ENCODE measurements around the gene C20orf96. TPM values are rescaled to one million over a fixed set of nuclear protein-coding genes. Genes with fewer than 3 reads are reported as not detected.

C20orf96 gene
- total and polyA plus RNA-seq, 2 donors (not counting 3 experiments of a cell fraction or from before 2014, with no cell fraction given): 17.0 to 17.2 TPM

DNA sequence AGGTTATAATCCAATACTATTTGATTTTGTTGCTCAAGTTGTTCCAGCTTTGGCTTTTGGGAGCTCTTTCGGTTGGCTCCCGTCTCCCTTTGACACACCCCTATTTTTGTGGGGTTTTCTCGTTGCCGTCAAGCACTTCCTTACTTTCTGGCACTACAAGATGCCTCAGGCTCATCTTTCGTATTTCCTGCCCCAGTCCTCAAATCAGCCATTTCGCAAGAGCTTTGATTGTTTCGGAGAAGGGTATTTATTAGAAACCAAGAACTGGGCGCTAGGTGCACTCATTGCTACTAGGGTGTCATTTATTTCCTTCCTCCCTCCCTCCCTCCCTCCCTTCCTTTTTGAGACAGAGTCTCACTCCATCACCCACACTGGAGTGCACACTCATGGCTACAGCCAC is 21.5 kb upstream of the C20orf96 start:
- peaks cover 31% of the 10 kb centered on the region for H3K4me1 ChIP-seq (ENCODE audit: control insufficient read depth, extremely low read depth, insufficient read depth, low read length)
- H3K79me2 ChIP-seq (ENCODE audit: control insufficient read depth, insufficient read depth, low read length): no peaks in the 10 kb centered on the region
- intact Hi-C loops (cut with micrococcal nuclease) (no loop called here), dilution Hi-C loops (cut with MboI; ENCODE audit: extremely low pct_ligation_motif_present, low sequenced_read_pairs) (no loop called here)
- no peaks in the 10 kb centered on the region for H4K20me1 ChIP-seq (replicated peaks; ENCODE audit: control insufficient read depth, extremely low read depth, insufficient read depth, low read length)
- H3K9me3 ChIP-seq (replicated peaks; ENCODE audit: control insufficient read depth, insufficient read depth, low read length): no peaks in the 10 kb centered on the region
- no peaks in the 10 kb centered on the region for H3K9me1 ChIP-seq (replicated peaks; ENCODE audit: control insufficient read depth, extremely low read depth, insufficient read depth, low read length)
- TF ChIP-seq, protein P1, sequence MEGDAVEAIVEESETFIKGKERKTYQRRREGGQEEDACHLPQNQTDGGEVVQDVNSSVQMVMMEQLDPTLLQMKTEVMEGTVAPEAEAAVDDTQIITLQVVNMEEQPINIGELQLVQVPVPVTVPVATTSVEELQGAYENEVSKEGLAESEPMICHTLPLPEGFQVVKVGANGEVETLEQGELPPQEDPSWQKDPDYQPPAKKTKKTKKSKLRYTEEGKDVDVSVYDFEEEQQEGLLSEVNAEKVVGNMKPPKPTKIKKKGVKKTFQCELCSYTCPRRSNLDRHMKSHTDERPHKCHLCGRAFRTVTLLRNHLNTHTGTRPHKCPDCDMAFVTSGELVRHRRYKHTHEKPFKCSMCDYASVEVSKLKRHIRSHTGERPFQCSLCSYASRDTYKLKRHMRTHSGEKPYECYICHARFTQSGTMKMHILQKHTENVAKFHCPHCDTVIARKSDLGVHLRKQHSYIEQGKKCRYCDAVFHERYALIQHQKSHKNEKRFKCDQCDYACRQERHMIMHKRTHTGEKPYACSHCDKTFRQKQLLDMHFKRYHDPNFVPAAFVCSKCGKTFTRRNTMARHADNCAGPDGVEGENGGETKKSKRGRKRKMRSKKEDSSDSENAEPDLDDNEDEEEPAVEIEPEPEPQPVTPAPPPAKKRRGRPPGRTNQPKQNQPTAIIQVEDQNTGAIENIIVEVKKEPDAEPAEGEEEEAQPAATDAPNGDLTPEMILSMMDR (IDR thresholded peaks at IDR 0.05; ENCODE audit: extremely low read depth in 1 of 2, insufficient read depth in 1 of 2, low read depth in 1 of 2, low read length in 2 of 2): no peak
- TF ChIP-seq POLR2AphosphoS5 (IDR thresholded peaks at IDR 0.05; ENCODE audit: insufficient read depth, low read depth, low read length): no peak
- no peak for TF ChIP-seq GATA2 (IDR thresholded peaks at IDR 0.05; ENCODE audit: insufficient read depth, insufficient read length, low read depth, low read length)
- TF ChIP-seq, protein P2, sequence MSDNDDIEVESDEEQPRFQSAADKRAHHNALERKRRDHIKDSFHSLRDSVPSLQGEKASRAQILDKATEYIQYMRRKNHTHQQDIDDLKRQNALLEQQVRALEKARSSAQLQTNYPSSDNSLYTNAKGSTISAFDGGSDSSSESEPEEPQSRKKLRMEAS (IDR thresholded peaks at IDR 0.05; ENCODE audit: insufficient read depth, insufficient read length): no peak
- TF ChIP-seq EZH2 (IDR thresholded peaks at IDR 0.05; ENCODE audit: borderline replicate concordance, low read depth, low read length, severe bottlenecking): no peak
- no peak for TF ChIP-seq MYC (IDR thresholded peaks at IDR 0.05; ENCODE audit: low read depth, low read length)
- no peak for TF ChIP-seq JUN (IDR thresholded peaks at IDR 0.05; ENCODE audit: borderline replicate concordance, insufficient read depth, insufficient read length, low read depth)
- TF ChIP-seq FOS (IDR thresholded peaks at IDR 0.05; ENCODE audit: borderline replicate concordance, insufficient read depth, low read length): no peak
- no peak for TF ChIP-seq POLR2A (IDR thresholded peaks at IDR 0.05; ENCODE audit: low read depth, low read length)
- no peak overlapping the region for H3K4me3 ChIP-seq (replicated peaks in 1 of 3; ENCODE audit: insufficient read depth in 1 of 3, low read depth in 1 of 3, low read length in 3 of 3)
- no peak overlapping the region for H3K27ac ChIP-seq (ENCODE audit: insufficient read depth, low read depth, low read length)
- BruUV-seq (replicated peaks): no TSS peak
- no peak for FAIRE-seq
- no peaks in the 10 kb centered on the region for H3K27me3 ChIP-seq (ENCODE audit: control insufficient read depth in 2 of 2, insufficient read depth in 2 of 2, low read length in 2 of 2)
- no peak for DNase-seq (ENCODE audit: low read depth, low spot score)
- H3K4me2 ChIP-seq (ENCODE audit: insufficient read depth, low read length): no peak overlapping the region
- no peak overlapping the region for H2AFZ ChIP-seq (ENCODE audit: low read depth, low read length)
- ChIA-PET POLR2A (no interaction called here), CTCF (interaction anchor here (1.1 to 1.2 kb wide), 2 partner anchors 14 to 18 kb away, joined by 3 to 4 read pairs; no protein-coding TSS in a partner anchor)
- no peak overlapping the region for H3K9ac ChIP-seq (replicated peaks; ENCODE audit: extremely low read depth, insufficient read depth, low read length)
- no peaks in the 10 kb centered on the region for H3K36me3 ChIP-seq (ENCODE audit: control insufficient read depth in 2 of 2, extremely low read depth in 1 of 2, insufficient read depth in 2 of 2, low read length in 2 of 2)
